Measurements from ENCODE around the gene CALML5.

The CALML5 gene

GRCh38 chr10:5490698-5491464 is 8.5 kb downstream of the CALML5 start:
- 87 to 96% methylated on average over 9 to 10 of the region's 10 CpGs for WGBS, 2 experiments (ENCODE audit: insufficient coverage in 2 of 2)

GRCh38 chr10:5490032-5490431 is 9.3 kb downstream of the CALML5 start:
- Histone ChIP-seq H3K27ac (ENCODE audit: low read depth, low read length, severe bottlenecking) (no peak overlapping the region), H3K4me3 (ENCODE audit: extremely low read depth, insufficient read depth, low read length, poor library complexity, severe bottlenecking) (no peak overlapping the region), H3K36me3 (ENCODE audit: control insufficient read depth, insufficient read depth, low read length) (no peaks in the 10 kb centered on the region), H3K4me1 (ENCODE audit: control insufficient read depth, insufficient read depth, low read length, poor library complexity, severe bottlenecking) (no peaks in the 10 kb centered on the region), H3K9me3 (ENCODE audit: control insufficient read depth, low read length) (peaks cover 4% of the 10 kb centered on the region)
- WGBS, 2 experiments (ENCODE audit: insufficient coverage in 2 of 2): 93% methylated on average over 4 of the region's 4 CpGs; no CpG with 5 or more reads in 1 of the 2 experiments

More at GRCh38 chr10:5490698-5491464, 8.5 kb downstream of the CALML5 start:
- no peaks in the 10 kb centered on the region for H3K4me1 ChIP-seq (ENCODE audit: control insufficient read depth, insufficient read depth, low read length, poor library complexity, severe bottlenecking)
- peaks cover 4% of the 10 kb centered on the region for H3K9me3 ChIP-seq (ENCODE audit: control insufficient read depth, low read length)
- no peak overlapping the region for H3K27ac ChIP-seq (ENCODE audit: low read depth, low read length, severe bottlenecking)
- H3K4me3 ChIP-seq (ENCODE audit: extremely low read depth, insufficient read depth, low read length, poor library complexity, severe bottlenecking): no peak overlapping the region
- H3K36me3 ChIP-seq (ENCODE audit: control insufficient read depth, insufficient read depth, low read length): no peaks in the 10 kb centered on the region

- no peak overlapping the region for H3K4me3 ChIP-seq (ENCODE audit: extremely low read depth, insufficient read depth, low read length, poor library complexity, severe bottlenecking)
- H3K4me1 ChIP-seq (ENCODE audit: control insufficient read depth, insufficient read depth, low read length, poor library complexity, severe bottlenecking): no peaks in the 10 kb centered on the region
- no peaks in the 10 kb centered on the region for H3K36me3 ChIP-seq (ENCODE audit: control insufficient read depth, insufficient read depth, low read length)
- peaks cover 4% of the 10 kb centered on the region for H3K9me3 ChIP-seq (ENCODE audit: control insufficient read depth, low read length)
- 84 to 85% methylated on average over 19 to 21 of the region's 27 CpGs for WGBS, 2 experiments (ENCODE audit: insufficient coverage in 2 of 2)
- no peak overlapping the region for H3K27ac ChIP-seq (ENCODE audit: low read depth, low read length, severe bottlenecking)
These were observed 10.9 kb downstream of the CALML5 start for GRCh38 chr10:5488272-5489161.

- Histone ChIP-seq H3K4me3 (ENCODE audit: extremely low read depth, insufficient read depth, low read length, poor library complexity, severe bottlenecking) (no peak overlapping the region), H3K9me3 (ENCODE audit: control insufficient read depth, low read length) (no peaks in the 10 kb centered on the region)
- WGBS, 2 experiments (ENCODE audit: insufficient coverage in 2 of 2): 80% methylated on average over 7 to 9 of the region's 9 CpGs
These were observed 12.5 kb downstream of the CALML5 start for GRCh38 chr10:5486853-5487235.

GRCh38 chr10:5485948-5486852 is 13.2 kb downstream of the CALML5 start:
- H3K27ac ChIP-seq (ENCODE audit: low read depth, low read length, severe bottlenecking): no peak overlapping the region
- H3K4me1 ChIP-seq (ENCODE audit: control insufficient read depth, insufficient read depth, low read length, poor library complexity, severe bottlenecking): no peaks in the 10 kb centered on the region
- H3K36me3 ChIP-seq (ENCODE audit: control insufficient read depth, insufficient read depth, low read length): no peaks in the 10 kb centered on the region
- no peaks in the 10 kb centered on the region for H3K9me3 ChIP-seq (ENCODE audit: control insufficient read depth, low read length)
- H3K4me3 ChIP-seq (ENCODE audit: extremely low read depth, insufficient read depth, low read length, poor library complexity, severe bottlenecking): no peak overlapping the region
- WGBS, 2 experiments (ENCODE audit: insufficient coverage in 2 of 2): 65 to 86% methylated on average over 7 of the region's 13 CpGs

More at GRCh38 chr10:5486853-5487235, 12.5 kb downstream of the CALML5 start:
- H3K27ac ChIP-seq (ENCODE audit: low read depth, low read length, severe bottlenecking): no peak overlapping the region
- H3K36me3 ChIP-seq (ENCODE audit: control insufficient read depth, insufficient read depth, low read length): no peaks in the 10 kb centered on the region
- H3K4me1 ChIP-seq (ENCODE audit: control insufficient read depth, insufficient read depth, low read length, poor library complexity, severe bottlenecking): no peaks in the 10 kb centered on the region

- no peak overlapping the region for H3K27ac ChIP-seq (ENCODE audit: low read depth, low read length, severe bottlenecking)
- no peak overlapping the region for H3K4me3 ChIP-seq (ENCODE audit: extremely low read depth, insufficient read depth, low read length, poor library complexity, severe bottlenecking)
- no peaks in the 10 kb centered on the region for H3K36me3 ChIP-seq (ENCODE audit: control insufficient read depth, insufficient read depth, low read length)
- no peaks in the 10 kb centered on the region for H3K9me3 ChIP-seq (ENCODE audit: control insufficient read depth, low read length)
- no peaks in the 10 kb centered on the region for H3K4me1 ChIP-seq (ENCODE audit: control insufficient read depth, insufficient read depth, low read length, poor library complexity, severe bottlenecking)
- 92 to 93% methylated on average over 13 to 14 of the region's 14 CpGs for WGBS, 2 experiments (ENCODE audit: insufficient coverage in 2 of 2)
These were observed 14.1 kb downstream of the CALML5 start for GRCh38 chr10:5485290-5485689.

- Histone ChIP-seq H3K4me1 (ENCODE audit: control insufficient read depth, insufficient read depth, low read length, poor library complexity, severe bottlenecking) (no peaks in the 10 kb centered on the region), H3K27ac (ENCODE audit: low read depth, low read length, severe bottlenecking) (no peak overlapping the region), H3K36me3 (ENCODE audit: control insufficient read depth, insufficient read depth, low read length) (no peaks in the 10 kb centered on the region), H3K9me3 (ENCODE audit: control insufficient read depth, low read length) (no peaks in the 10 kb centered on the region), H3K4me3 (ENCODE audit: extremely low read depth, insufficient read depth, low read length, poor library complexity, severe bottlenecking) (no peak overlapping the region)
- WGBS, 2 experiments (ENCODE audit: insufficient coverage in 2 of 2): 88 to 90% methylated on average over 1 to 2 of the region's 3 CpGs
These were observed 15.2 kb downstream of the CALML5 start for GRCh38 chr10:5484205-5484604.

GRCh38 chr10:5482016-5482415 is 17.4 kb downstream of the CALML5 start:
- Histone ChIP-seq H3K4me3 (ENCODE audit: extremely low read depth, insufficient read depth, low read length, poor library complexity, severe bottlenecking) (no peak overlapping the region), H3K4me1 (ENCODE audit: control insufficient read depth, insufficient read depth, low read length, poor library complexity, severe bottlenecking) (no peaks in the 10 kb centered on the region), H3K36me3 (ENCODE audit: control insufficient read depth, insufficient read depth, low read length) (no peaks in the 10 kb centered on the region), H3K9me3 (ENCODE audit: control insufficient read depth, low read length) (no peaks in the 10 kb centered on the region), H3K27ac (ENCODE audit: low read depth, low read length, severe bottlenecking) (no peak overlapping the region)
- WGBS, 2 experiments (ENCODE audit: insufficient coverage in 2 of 2): 93 to 98% methylated on average over 9 of the region's 9 CpGs

GRCh38 chr10:5481121-5481520 is 18.2 kb downstream of the CALML5 start:
- no peaks in the 10 kb centered on the region for H3K4me1 ChIP-seq (ENCODE audit: control insufficient read depth, insufficient read depth, low read length, poor library complexity, severe bottlenecking)
- no peak overlapping the region for H3K27ac ChIP-seq (ENCODE audit: low read depth, low read length, severe bottlenecking)
- 96% methylated on average over 11 to 12 of the region's 12 CpGs for WGBS, 2 experiments (ENCODE audit: insufficient coverage in 2 of 2)
- no peaks in the 10 kb centered on the region for H3K36me3 ChIP-seq (ENCODE audit: control insufficient read depth, insufficient read depth, low read length)
- no peak overlapping the region for H3K4me3 ChIP-seq (ENCODE audit: extremely low read depth, insufficient read depth, low read length, poor library complexity, severe bottlenecking)
- no peaks in the 10 kb centered on the region for H3K9me3 ChIP-seq (ENCODE audit: control insufficient read depth, low read length)
